NCI-H187 (cell line): ENCODE results near the gene DNMT1.

Source experiments
- DNase-seq, 2 experiments: peaks; one replicate each; lab custom pipeline; 2025; lab: John Stamatoyannopoulos, UW

Gene DNMT1

DNA sequence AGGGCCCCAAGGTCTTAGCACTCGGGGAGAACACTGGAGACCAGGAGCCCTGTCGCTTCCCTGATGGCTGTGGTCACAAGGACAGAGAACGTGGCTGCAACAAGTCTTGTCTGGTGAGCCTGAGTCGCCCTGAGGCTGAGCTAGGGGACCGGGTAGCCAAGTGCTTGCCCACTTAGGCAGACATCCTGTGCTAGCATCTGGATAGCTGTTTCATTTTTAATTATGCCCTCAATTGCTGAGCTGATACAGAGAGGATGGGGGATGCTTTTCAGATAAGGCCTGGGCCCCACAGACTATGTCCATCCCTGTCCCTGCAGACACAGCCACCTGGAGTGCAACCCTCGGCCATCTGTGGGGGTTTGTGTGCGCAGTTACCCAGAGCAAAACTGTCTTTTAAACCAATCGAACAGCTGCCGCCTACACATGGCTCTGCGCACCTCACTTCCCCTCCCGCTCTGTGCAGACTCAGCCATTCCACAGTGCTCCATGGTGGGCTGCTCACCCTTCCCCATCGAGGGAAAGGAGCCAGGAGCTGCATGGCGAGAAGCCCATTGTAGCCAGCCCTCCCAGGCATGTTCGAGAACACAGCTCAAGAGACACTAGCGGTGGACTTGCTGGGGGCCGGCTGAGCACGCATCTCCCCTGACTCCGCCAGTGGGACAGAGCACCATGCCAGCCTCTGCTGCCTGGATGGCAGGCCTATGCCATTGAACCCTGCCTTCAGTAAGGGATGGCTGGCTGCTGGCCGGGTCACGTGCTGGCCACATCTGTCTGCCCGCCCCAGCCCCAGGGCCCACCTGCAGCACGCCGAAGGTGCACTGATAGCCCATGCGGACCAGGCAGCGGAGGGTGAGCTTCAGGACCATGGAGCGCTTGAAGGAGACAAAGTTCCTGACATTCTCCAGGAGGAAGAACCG is 55.6 kb downstream of the DNMT1 start:
- DNase-seq, result no peak

DNA sequence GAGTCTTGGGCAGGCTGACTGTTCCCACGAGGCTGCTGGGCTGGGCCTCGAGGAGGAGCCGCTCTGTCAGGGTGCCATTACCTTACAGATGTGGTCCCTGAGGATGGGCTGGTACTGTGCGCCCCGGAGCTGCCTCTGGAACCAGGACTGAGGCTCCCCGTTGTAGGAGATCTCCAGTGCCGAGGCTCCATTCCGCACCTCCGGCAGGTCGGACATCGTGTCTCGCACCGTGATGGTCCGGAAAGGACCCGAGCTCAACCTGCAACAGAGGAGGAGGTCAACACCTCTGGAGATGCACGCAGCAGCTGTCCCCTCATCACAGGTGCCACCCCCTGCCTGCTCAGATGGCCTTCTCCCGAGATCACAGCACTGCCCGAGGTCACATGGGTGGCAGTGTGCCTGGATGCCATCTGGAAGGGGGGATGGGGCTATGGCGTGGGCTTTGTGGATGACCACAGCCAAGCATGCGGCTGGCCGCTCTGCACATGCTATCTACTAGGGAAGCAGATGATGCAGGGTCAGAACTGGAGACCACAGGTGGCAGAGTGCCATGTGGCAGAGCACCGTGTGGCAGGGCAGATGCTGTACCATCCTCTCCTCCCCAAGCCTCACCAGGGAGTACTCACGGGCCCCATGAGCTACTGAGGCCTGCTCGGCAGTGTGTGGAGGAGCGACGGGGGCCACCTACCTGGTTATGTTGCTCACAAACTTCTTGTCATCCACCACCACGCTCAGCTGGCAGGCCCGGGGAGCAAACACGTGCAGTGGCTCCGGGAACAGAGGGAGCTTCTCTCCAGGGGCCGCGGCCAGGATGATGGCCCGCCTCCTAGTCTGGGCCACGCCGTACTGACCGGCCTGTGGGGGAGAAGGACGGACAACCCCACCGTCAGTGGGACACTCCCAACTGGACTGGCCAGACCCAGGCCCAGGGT is 56.7 kb downstream of the DNMT1 start:
- DNase-seq, result no peak

DNA sequence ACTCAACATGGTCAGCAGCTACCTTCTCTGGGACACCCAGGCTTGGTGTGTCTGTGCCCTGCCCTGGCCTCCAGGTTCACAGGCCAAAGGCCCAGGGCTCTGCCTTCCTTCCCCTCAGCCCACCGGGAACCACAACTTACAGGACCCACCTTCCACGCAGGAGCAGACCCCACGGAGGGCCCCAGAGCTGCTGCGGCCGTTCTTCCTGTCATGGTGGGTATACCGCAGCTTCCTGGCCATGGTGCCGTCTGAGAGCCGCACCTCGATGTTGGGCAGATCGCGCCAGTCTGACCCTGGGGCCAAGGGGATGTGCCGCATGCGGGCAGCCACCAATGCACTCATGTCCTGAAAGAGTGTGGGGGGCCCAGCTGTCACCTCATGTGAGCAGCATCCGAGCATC is 57.8 kb downstream of the DNMT1 start:
- no peak for DNase-seq

DNA sequence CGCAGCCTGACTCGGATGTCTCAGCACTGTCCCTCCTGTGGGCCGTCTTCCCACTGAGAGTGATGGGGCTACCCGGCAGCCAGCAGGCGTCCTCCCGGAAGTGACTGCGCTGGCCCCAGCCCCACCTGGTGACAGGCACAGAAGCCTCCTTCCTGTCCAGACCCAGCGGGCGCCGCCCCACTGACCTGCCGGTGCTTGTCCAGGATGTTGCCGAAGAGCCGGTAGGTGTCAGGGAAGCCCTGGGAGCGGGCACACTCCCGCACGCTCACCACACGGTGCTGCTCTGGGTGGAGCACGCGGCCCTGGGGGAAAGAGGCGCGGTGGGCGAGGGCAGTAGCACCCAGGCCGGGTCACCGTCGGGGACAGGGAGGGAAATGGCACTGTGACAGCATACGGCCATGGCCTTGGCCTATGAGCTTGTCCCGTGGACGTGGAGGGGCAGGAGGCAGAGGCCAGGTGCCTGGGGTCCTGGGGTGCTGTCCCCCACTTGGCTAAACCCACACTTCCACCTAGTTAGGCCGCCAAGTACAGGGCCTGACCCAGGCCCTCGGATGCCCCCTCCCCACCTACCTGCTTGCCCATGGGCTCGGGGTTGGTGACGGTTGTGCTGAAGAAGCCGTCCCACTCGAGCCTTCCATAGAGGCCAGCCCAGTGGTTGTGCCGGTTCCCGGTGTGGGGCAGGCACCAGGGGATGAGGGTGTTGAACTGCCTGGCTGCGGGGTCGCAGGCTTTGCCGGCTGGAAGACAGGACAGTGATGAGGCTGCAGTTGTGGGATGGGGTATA is 59.0 kb downstream of the DNMT1 start:
- no peak for DNase-seq

DNA sequence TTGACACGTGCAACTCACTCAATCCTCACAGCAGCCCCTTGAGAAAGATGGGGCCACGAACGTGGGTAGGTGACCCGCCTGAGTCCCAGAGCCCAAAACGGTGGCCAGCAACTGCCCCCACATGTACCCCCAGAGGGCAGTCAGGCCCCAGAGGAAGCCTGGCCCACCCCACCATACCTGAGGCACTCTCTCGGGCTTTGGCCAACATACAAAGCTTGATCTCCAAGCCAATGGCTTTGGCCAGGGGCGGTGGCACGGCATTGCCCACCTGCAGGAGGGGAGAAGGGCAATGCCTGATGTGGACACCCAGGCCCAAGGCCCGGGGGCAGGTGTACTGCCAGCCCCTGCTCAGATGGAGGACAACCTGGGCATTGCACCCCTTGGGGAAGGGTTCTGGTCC is 60.7 kb downstream of the DNMT1 start:
- no peak for DNase-seq

DNA sequence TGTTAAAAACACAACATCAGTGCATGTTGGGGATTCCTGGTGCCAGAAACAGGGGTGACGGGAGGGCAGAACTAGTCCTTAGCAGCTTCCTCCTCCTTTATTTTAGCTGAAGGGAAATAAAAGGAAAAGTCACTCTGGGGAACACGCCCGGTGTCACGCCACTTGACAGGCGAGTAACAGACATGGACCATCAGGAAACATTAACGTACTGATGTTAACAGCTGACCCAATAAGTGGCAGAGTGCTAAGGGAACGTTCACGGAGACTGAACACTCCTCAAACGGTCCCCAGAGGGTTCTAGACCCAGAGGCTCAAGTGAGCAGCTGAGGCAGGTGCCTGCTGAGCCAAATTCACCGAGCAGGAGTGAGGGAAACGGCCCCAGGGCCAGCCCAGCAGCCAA is 61.2 kb downstream of the DNMT1 start:
- peak; percentile 39 to 67 for DNase-seq

DNA sequence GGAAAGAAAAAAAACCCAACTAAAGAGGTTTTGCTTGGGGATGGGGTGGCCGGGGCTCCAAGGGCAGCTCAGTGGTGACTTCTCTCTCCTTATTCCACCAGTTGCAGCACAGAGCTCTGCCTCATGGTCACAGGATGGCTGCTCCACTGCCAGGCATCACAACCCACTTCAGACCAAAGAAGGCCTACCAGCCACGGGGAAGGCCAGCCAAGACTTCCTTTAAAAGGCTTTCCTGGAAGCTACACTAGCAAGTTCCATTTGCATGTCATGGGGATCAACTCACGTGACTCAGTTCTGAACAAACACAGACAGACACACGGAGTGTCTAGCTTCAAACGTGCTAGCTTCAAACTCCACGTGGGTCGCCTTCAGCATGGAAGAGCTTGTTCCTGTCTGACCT is 61.8 kb downstream of the DNMT1 start:
- no peak for DNase-seq

DNA sequence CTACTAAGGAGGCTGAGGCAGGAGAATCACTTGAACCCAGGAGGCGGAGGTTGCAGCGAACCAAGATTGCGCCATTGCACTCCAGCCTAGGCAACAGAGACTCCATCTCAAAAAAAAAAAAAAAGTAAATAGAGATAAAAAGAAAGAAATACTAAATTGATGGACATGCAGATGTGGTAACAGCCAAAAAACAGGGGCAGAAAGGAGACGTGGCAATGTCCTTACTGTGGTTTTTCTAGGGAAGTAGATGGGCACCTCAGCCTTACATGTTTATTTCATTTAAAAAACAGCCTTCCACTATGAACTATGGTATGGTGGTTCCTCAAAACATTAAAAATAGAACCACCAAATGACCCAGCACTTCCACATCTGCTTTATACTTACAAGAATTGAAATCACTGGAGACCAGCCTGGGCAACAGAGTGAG is 68.5 kb downstream of the DNMT1 start:
- DNase-seq, result no peak

DNA sequence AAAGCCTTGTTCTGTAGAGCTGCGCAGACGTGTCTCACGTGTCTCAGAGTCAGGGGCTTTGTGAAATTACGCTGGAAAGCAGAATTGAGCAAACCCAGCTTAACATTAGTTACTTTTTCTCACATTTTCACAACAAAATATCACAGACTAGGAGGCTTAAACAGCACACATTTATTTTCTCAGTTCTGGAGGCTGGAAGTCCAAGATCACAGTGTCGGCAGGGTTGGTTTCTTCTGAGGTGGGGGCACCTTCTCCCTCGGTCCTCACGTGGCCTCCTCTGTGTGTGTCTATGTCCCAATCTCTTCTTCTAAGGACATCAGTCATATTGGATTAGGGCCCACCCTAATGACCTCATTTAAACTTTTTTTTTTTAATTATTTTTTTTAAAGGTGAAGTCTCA is 70.3 kb downstream of the DNMT1 start:
- no peak for DNase-seq

DNA sequence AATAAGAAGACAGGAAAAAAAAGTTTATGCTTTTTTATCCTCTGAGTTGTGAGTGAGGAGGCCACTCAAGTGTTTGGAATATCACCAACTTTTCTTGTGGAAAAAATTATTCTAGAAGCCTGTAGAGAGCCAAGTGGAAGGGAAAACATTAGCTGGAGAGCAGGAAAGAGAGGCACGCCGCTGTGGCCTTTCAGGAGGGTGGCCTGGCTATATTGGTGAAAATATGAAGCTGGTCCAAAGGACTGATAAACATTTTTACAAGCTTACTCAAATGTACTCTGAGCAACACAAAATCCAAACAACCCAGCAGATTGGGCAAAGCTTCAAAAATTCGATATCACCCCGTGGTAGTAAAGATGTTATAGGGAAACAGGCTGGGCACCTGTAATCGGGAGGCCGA is 72.7 kb downstream of the DNMT1 start:
- no peak for DNase-seq

DNA sequence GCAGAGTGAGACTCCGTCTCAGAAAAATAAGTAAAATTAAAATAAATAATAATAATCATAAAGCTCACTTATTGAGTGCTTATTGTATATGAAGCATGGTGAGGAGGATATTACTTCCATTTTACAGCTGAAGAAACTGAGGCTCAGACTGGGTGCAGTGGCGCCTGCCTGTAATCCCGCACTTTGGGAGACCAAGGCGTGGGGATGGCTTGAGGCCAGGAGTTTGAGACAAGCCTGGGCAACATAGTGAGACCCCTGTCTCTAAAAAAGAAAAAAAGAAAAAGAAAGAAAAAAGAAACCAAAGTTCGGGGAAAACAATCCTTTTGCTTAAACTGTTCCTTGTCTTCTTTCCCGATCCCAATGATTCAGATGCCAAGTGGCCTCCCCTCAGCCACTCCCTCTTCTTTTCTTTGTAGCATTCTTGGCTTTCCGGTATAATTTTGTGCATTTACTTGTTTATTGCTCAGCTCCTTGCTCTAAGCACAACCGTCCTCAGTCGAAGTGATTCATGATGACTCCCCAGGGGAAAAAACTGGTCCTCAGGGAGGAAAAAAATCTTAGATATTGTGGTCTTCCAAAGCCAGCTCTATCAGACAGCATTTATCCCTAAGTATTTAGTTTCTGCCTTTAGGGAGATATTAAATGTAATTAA is 74.1 kb downstream of the DNMT1 start:
- DNase-seq, result no peak

DNA sequence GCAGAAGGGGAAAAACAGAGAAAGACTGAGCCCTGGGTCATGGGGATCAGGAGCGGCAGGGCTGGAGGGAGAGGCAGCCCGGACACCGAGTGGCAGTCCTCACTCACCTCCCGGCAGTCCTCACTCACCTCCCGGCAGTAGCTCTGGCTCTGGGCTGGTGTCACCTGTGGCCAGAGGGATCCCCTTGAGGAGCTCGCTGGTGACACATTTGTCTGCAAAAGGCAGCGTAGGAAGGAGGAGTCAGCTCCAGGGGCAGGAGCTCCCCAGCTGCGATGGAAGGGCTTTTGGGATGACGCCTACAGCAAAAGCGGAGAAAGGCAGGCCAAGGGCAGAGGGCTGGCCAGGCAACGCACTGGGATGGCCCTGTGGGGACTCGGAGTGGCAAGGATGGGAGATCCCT is 75.8 kb downstream of the DNMT1 start:
- DNase-seq, result no peak

DNA sequence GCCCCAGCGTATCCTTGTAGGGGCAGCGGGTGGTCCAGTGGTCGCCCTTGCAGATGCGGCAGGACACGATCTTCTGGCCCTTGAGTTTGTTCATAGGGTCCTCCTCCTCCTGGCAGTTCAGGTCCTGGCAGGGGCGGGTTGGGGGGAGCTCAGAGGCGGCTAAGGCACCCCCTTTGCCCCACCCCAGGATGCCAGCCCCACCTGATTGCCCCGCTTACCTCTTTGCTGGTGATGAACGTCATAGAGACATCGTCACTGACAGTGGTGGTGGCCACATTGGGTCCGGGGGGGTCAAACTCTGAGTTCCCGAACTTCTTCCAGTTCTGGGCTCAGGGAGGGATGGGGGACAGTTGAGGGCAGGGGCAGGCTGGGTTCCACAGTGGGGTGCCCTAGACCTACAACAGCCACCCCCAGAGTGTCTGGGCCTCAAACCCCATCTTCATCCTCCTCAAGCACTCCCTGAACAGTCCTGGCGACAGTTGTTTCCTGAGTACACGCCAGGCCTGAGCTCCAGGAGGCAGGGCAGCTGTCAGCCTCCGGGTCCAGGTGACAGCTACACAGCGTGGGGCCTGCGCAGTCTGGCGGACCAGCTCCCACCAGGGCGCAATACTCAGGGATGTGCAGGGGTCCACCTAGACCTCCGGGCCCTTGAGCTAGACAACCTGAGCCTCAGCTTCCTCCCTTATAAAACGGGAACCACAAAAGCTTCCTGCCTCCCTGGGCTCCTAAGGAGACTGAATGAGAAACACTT is 77.7 kb downstream of the DNMT1 start:
- no peak for DNase-seq

DNA sequence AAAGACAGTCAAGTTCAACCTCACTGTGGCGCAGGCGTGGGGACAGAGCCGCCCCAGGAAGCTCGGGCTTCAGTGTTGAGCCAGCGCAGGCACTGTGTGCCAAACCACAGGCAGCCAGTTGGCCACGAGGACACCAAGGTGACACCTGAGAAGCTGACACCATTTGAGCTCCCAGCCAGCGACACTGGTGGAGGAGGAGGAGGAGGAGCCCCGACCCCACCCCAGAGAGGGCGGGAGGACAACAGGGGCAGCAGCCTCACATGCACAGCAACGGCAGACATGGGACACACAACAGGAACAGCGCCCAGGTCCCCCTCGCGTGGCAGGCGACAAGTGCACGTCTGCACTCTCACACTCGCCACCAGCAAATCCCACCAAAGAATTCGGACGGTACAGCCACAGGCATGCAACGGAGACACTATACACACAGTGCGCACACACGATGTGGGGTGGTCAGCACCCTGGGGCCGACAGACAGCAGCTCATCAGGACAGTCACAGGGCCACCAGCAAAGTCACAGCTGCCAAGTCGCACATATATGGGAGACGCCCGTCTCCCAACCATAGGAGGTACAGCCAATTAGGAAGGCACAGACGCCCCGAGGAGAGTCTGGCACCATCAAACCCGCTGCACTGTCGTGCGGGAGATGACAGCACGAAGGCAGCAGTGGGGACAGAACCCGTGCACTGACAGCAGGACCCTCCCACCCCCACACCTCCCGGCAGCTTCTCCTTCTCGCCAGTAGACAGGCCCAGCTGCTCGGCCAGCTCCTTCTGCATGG is 78.5 kb downstream of the DNMT1 start:
- DNase-seq, result no peak

DNA sequence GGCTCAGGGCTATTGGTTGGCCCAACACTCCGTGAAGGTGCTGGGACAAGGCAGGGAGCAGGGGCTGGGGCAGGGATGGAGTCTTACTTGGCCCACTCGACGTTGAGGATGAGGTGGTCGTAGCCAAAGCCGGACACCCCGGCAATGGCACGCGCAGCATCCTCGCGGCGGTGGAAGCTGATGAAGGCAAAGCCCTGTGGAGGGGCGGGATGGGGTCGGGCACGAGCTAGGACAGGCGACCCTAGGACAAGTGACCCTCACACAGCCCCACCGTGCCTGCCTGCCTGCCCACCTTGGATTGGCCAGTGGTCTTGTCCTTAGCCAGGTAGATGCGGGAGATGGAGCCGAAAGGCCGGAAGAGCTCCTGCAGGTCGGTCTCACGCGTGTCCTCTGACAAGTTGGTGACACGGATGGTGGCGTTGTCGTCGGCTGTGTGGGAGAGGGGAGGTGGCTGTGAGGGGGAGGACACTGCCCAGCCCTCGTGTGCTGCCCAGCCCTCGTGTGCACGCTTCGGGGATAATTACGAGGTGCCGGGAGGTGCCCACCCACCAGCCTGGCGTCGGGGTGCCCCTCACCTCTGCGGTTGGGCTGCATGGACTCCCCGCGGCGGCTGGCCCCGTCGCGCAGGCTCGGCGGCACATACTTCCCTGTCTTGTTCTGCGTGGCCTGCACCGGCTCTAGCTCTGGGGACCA is 79.2 kb downstream of the DNMT1 start:
- DNase-seq, result no peak

DNA sequence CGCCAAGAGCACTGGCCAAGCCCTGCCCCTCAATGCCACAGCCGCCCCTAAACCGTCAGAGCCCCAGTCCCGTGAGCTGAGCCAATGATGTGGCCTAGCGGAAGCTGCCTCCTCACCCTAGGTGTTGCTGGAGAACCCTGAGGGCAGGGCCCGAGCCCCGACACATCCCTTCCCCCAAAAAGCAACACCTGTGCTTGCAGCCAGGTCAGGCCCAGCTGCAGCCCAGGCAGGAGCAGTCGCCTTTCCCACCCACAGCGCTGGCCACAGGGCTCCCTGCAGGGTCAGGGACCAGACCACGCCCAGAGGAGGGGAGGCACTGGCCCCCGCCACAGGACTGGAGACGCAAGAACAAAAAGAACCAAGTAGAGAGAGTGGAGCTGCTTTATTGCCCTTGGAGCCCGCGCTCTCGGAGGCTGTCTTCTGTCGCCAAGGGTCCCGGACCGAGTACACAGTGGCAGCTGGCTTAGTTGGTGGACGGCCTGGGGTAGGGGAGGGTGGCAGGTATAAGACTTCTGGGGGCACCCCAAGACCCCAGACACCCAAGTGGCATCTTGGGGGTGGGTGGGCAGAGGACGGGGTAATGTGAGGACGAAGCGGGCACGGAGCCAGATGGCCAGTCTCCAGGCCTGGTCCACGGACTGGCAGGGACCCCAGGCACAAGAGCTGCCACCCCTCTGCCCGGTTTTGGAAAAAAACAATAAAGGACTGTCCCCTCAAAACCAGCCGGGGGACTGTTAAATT is 79.9 kb downstream of the DNMT1 start:
- no peak for DNase-seq

DNA sequence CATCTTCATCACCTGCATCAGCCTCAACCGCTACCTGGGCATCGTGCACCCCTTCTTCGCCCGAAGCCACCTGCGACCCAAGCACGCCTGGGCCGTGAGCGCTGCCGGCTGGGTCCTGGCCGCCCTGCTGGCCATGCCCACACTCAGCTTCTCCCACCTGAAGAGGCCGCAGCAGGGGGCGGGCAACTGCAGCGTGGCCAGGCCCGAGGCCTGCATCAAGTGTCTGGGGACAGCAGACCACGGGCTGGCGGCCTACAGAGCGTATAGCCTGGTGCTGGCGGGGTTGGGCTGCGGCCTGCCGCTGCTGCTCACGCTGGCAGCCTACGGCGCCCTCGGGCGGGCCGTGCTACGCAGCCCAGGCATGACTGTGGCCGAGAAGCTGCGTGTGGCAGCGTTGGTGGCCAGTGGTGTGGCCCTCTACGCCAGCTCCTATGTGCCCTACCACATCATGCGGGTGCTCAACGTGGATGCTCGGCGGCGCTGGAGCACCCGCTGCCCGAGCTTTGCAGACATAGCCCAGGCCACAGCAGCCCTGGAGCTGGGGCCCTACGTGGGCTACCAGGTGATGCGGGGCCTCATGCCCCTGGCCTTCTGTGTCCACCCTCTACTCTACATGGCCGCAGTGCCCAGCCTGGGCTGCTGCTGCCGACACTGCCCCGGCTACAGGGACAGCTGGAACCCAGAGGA is 80.6 kb downstream of the DNMT1 start:
- no peak for DNase-seq

DNA sequence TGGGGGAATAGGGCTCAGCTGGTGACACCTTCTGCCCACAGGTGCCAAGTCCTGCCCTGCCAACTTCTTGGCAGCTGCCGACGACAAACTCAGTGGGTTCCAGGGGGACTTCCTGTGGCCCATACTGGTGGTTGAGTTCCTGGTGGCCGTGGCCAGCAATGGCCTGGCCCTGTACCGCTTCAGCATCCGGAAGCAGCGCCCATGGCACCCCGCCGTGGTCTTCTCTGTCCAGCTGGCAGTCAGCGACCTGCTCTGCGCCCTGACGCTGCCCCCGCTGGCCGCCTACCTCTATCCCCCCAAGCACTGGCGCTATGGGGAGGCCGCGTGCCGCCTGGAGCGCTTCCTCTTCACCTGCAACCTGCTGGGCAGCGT is 81.2 kb downstream of the DNMT1 start:
- no peak for DNase-seq
